B cell (primary cell): Measurements from ENCODE around the gene B3GAT3. TPM values are rescaled to one million over a fixed set of nuclear protein-coding genes. Genes with fewer than 3 reads are reported as not detected.

Experiments
- ATAC-seq: fragments of 200-7000 bp; cut with Tn5 transposase; one replicate; pipeline ENCODE4 v1.10.0; 2021; ENCODE audit warnings: low read depth, mild to moderate bottlenecking, moderate number of reproducible peaks, moderate library complexity
- CTCF ChIA-PET: fragments of 350-600 bp; sonication (Branson Sonifier 250); formaldehyde crosslinking; loops from one replicate; lab custom pipeline; 2021; ENCODE audit warnings: antibody characterized with exemption, inconsistent platforms; lab: Charles Lee
- POLR2A ChIA-PET: fragments of 350-600 bp; sonication (Branson Sonifier 250); formaldehyde crosslinking; loops from one replicate; lab custom pipeline; 2021; ENCODE audit warnings: antibody characterized with exemption; lab: Charles Lee
- DNase-seq: peaks from one replicate; pipeline ENCODE4 v3.0.0; 2013
- H2AFZ ChIP-seq: 2 replicates; pipeline ENCODE4 v1.6.1; 2012; ENCODE audit warnings: mild to moderate bottlenecking, low read depth, low read length; ENCODE audit not compliant: insufficient read depth, poor library complexity, severe bottlenecking
- H3K27ac ChIP-seq, 2 donors: 1 replicate in 1 of 2; 2 replicates in 1 of 2; pipeline ENCODE4 v1.5.1; 2012 to 2013; ENCODE audit warnings: low read length in 2 of 2, mild to moderate bottlenecking in 2 of 2, moderate library complexity in 1 of 2
- H3K27me3 ChIP-seq, 4 experiments: fragments of 200-600 bp in 1 of 4; sonication (generic) in 1 of 4; replicated peaks in 1 of 4; 1 replicate in 2 of 4; 2 replicates in 2 of 4; pipeline versions ENCODE4 v1.6.1 to v1.7.0; 2013 to 2016; ENCODE audit warnings: low read length in 3 of 4, mild to moderate bottlenecking in 2 of 4, mixed read lengths in 1 of 4, moderate library complexity in 1 of 4; ENCODE audit not compliant: insufficient read depth in 4 of 4, control insufficient read depth in 3 of 4; ENCODE audit errors: control extremely low read depth in 1 of 4
- H3K36me3 ChIP-seq, 2 experiments: replicated peaks in 1 of 2; 1 replicate in 1 of 2; 2 replicates in 1 of 2; pipeline versions ENCODE4 v1.6.1 to v1.7.1; 2013; ENCODE audit warnings: low read length in 1 of 2; ENCODE audit not compliant: insufficient read depth in 2 of 2, control insufficient read depth in 1 of 2; ENCODE audit errors: control extremely low read depth in 1 of 2, extremely low read depth in 1 of 2
- H3K4me1 ChIP-seq, 2 donors: fragments of 200-600 bp in 1 of 2; sonication (generic) in 1 of 2; 1 replicate in 1 of 2; 2 replicates in 1 of 2; pipeline versions ENCODE4 v1.5.1 to v1.6.1; 2013 to 2017; ENCODE audit warnings: low read length in 2 of 2; ENCODE audit not compliant: control insufficient read depth in 2 of 2, insufficient read depth in 2 of 2
- H3K4me2 ChIP-seq: replicated peaks from 2 replicates; pipeline ENCODE3; 2012; ENCODE audit warnings: mild to moderate bottlenecking, low read depth, low read length; ENCODE audit not compliant: poor library complexity, severe bottlenecking
- H3K4me3 ChIP-seq, 5 experiments: fragments of 200-600 bp in 1 of 5; sonication (generic) in 1 of 5; 1 replicate in 3 of 5; 2 replicates in 2 of 5; pipeline versions ENCODE4 v1.5.1 to v1.7.0; 2011 to 2016; ENCODE audit warnings: low read length in 4 of 5, mild to moderate bottlenecking in 4 of 5, low read depth in 2 of 5, control low read depth in 1 of 5, moderate library complexity in 1 of 5; ENCODE audit not compliant: insufficient read depth in 1 of 5; ENCODE audit errors: control extremely low read depth in 1 of 5, extremely low read depth in 1 of 5
- H3K79me2 ChIP-seq: fragments of 200-600 bp; sonication (generic); one replicate; pipeline ENCODE4 v1.6.0; 2016; ENCODE audit warnings: low read length; ENCODE audit not compliant: control insufficient read depth, insufficient read depth
- H3K9ac ChIP-seq: fragments of 200-600 bp; sonication (generic); 2 replicates; pipeline ENCODE4 v1.6.1; 2017; ENCODE audit warnings: mild to moderate bottlenecking, low read length, moderate library complexity
- H3K9me3 ChIP-seq, 3 donors: one replicate each; pipeline versions ENCODE4 v1.6.1 to v1.7.1; 2013; ENCODE audit warnings: low read length in 2 of 3; ENCODE audit not compliant: control insufficient read depth in 2 of 3, insufficient read depth in 1 of 3; ENCODE audit errors: control extremely low read depth in 1 of 3
- H4K20me1 ChIP-seq: 2 replicates; pipeline ENCODE4 v1.6.0; 2012; ENCODE audit warnings: mild to moderate bottlenecking, low read length; ENCODE audit not compliant: insufficient read depth, control insufficient read depth, poor library complexity, severe bottlenecking
- H3K27ac Mint-ChIP-seq: one replicate; pipeline ENCODE4 v1.8.0; 2021; ENCODE audit warnings: mixed read lengths
- H3K27me3 Mint-ChIP-seq: one replicate; pipeline ENCODE4 v1.8.0; 2021; ENCODE audit warnings: mixed read lengths
- H3K4me1 Mint-ChIP-seq: one replicate; pipeline ENCODE4 v1.8.0; 2021; ENCODE audit warnings: mixed read lengths
- H3K4me3 Mint-ChIP-seq: one replicate; pipeline ENCODE4 v1.8.0; 2021; ENCODE audit warnings: mixed read lengths
- H3K9me3 Mint-ChIP-seq: one replicate; pipeline ENCODE4 v1.8.0; 2022; ENCODE audit warnings: mixed read lengths; ENCODE audit not compliant: insufficient read depth
- CTCF ChIP-seq: fragments of 200-600 bp; IDR thresholded peaks from one replicate; pipeline ENCODE4 v1.8.0; 2022; ENCODE audit warnings: antibody characterized with exemption, mild to moderate bottlenecking
- EZH2 ChIP-seq: IDR thresholded peaks from 2 replicates; pipeline ENCODE4 v1.6.1; 2012; ENCODE audit warnings: borderline replicate concordance, low read depth, mild to moderate bottlenecking, moderate library complexity, low read length; ENCODE audit not compliant: insufficient read depth, poor library complexity, severe bottlenecking
- WGBS: methylation state at CpG from one replicate; pipeline ENCODE4 v1.1.5; 2013; ENCODE audit warnings: missing lambda C conversion rate; ENCODE audit not compliant: insufficient coverage; 5-methylcytosine and 5-hydroxymethylcytosine counted together
- intact Hi-C: fragments of 100-400 bp; cut with micrococcal nuclease; formaldehyde crosslinking; loops from one replicate; pipeline ENCODE4 v1.10.0; 2022
- polyA plus RNA-seq: library from polyadenylated mRNA; depleted of rRNA; stranded (reverse); fragments of >200 nt; gene quantifications from 2 replicates; pipeline ENCODE4 v1.2.3, GENCODE V29; 2012
- total RNA-seq, 2 donors: library from RNA; stranded (reverse); fragments of 120-200 nt in 1 of 2; gene quantifications; 1 replicate in 1 of 2; 2 replicates in 1 of 2; pipeline versions ENCODE4 v1.2.3 to v1.2.4, GENCODE V29; 2013 to 2022

Gene B3GAT3
- total and polyA plus RNA-seq, 2 donors (not counting 1 experiment from before 2014, with no cell fraction given): 66.6 to 89.3 TPM

DNA sequence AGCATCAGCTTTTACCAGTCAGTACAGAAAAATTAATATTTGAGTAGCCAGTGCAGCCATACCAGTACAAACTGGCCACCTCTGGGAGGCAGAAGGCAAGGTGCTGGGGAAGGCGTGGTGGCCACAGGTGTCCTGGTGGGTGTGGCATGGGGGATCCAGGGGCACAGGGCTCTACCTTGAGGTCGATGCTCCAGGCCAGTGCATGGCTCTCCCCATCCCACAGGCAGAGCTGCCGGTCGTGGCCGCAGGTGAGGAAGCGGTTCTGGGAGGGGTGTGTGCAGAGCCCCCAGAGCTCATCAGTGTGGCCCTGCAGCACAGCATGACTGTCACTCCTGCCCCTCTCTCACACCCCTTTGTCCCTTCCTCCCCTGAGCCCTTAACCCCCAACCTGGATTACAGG, 16.3 kb downstream of the B3GAT3 start:
- intact Hi-C loops: no loop called here
- no peak for ATAC-seq
- H3K4me3 Mint-ChIP-seq: no peak overlapping the region
- Histone ChIP-seq H3K27me3 (no peaks in the 10 kb centered on the region), H2AFZ (no peak overlapping the region), H3K4me1 (peaks cover 1 to 26% of the 10 kb centered on the region in 2 donors), H3K9ac (no peak overlapping the region), H4K20me1 (peaks cover 4% of the 10 kb centered on the region), H3K79me2 (peaks cover 63% of the 10 kb centered on the region), H3K36me3 (peaks cover 0 to 47% of the 10 kb centered on the region in 2 experiments), H3K4me2 (no peak overlapping the region), H3K9me3 (no peaks in the 10 kb centered on the region), H3K27ac (no peak overlapping the region), H3K4me3 (no peak overlapping the region)
- no peaks in the 10 kb centered on the region for H3K9me3 Mint-ChIP-seq
- H3K27me3 Mint-ChIP-seq: no peaks in the 10 kb centered on the region
- no peak overlapping the region for H3K27ac Mint-ChIP-seq
- DNase-seq: no peak
- CTCF ChIA-PET: no interaction called here
- POLR2A ChIA-PET: no interaction called here
- H3K4me1 Mint-ChIP-seq: peaks cover 34% of the 10 kb centered on the region
- no peak for TF ChIP-seq CTCF
- TF ChIP-seq EZH2: no peak
- WGBS: 100% methylated on average over 1 of the region's 6 CpGs

- H3K27me3 Mint-ChIP-seq: no peaks in the 10 kb centered on the region
- ChIA-PET POLR2A (interaction anchor here (0.8 to 1.2 kb wide), 2 partner anchors 11 to 13 kb away, joined by 3 to 9 read pairs; partner anchors contain the start of gene TUT1), CTCF (interaction anchor here (1.4 to 2.5 kb wide), 2 partner anchors 13 to 180 kb away, joined by 5 to 13 read pairs; partner anchors contain the start of gene TUT1)
- Histone ChIP-seq H3K4me1 (peaks cover 10 to 33% of the 10 kb centered on the region in 2 donors), H3K4me3 (no peak overlapping the region), H3K9ac (no peak overlapping the region), H2AFZ (no peak overlapping the region), H3K4me2 (no peak overlapping the region), H4K20me1 (peaks cover 7% of the 10 kb centered on the region), H3K9me3 (no peaks in the 10 kb centered on the region), H3K36me3 (peaks cover 0 to 48% of the 10 kb centered on the region in 2 experiments), H3K79me2 (peaks cover 65% of the 10 kb centered on the region), H3K27ac (no peak overlapping the region), H3K27me3 (no peaks in the 10 kb centered on the region)
- no peak overlapping the region for H3K4me3 Mint-ChIP-seq
- no peak for DNase-seq
- no peak for ATAC-seq
- intact Hi-C loops: no loop called here
- H3K27ac Mint-ChIP-seq: no peak overlapping the region
- TF ChIP-seq EZH2 (no peak), CTCF (no peak)
- 92% methylated on average over 10 of the region's 13 CpGs for WGBS
- H3K9me3 Mint-ChIP-seq: no peaks in the 10 kb centered on the region
- H3K4me1 Mint-ChIP-seq: peaks cover 37% of the 10 kb centered on the region
Measured at GRCh38 chr11:62604460-62605120, 17.2 kb downstream of the B3GAT3 start.
